Cardiac fibroblast (primary cell): ENCODE results near the gene FBXO5.

Source experiments
- DNase-seq, 2 donors: peaks; one replicate each; pipeline versions ENCODE4 v3.0.0 to v3.0.0-alpha.2; 2010; ENCODE audit warnings: low read depth in 2 of 2
- H3K4me3 ChIP-seq, 2 donors: replicated peaks in 1 of 2; 1 replicate in 1 of 2; 2 replicates in 1 of 2; pipeline ENCODE4 v1.5.1; 2011; ENCODE audit warnings: low read depth in 2 of 2, low read length in 2 of 2, mild to moderate bottlenecking in 2 of 2, moderate library complexity in 1 of 2
- TF ChIP-seq, protein P1 (sequence below): IDR thresholded peaks from one replicate; pipeline ENCODE4 v1.5.1; 2011; ENCODE audit warnings: low read depth, mild to moderate bottlenecking, low read length, inconsistent platforms

FBXO5 gene

GRCh38 chr6:153024709-153025017, 41.8 kb upstream of the FBXO5 start:
- no peak for DNase-seq
- TF ChIP-seq, protein P1, sequence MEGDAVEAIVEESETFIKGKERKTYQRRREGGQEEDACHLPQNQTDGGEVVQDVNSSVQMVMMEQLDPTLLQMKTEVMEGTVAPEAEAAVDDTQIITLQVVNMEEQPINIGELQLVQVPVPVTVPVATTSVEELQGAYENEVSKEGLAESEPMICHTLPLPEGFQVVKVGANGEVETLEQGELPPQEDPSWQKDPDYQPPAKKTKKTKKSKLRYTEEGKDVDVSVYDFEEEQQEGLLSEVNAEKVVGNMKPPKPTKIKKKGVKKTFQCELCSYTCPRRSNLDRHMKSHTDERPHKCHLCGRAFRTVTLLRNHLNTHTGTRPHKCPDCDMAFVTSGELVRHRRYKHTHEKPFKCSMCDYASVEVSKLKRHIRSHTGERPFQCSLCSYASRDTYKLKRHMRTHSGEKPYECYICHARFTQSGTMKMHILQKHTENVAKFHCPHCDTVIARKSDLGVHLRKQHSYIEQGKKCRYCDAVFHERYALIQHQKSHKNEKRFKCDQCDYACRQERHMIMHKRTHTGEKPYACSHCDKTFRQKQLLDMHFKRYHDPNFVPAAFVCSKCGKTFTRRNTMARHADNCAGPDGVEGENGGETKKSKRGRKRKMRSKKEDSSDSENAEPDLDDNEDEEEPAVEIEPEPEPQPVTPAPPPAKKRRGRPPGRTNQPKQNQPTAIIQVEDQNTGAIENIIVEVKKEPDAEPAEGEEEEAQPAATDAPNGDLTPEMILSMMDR = no peak
- no peak overlapping the region for H3K4me3 ChIP-seq

DNA sequence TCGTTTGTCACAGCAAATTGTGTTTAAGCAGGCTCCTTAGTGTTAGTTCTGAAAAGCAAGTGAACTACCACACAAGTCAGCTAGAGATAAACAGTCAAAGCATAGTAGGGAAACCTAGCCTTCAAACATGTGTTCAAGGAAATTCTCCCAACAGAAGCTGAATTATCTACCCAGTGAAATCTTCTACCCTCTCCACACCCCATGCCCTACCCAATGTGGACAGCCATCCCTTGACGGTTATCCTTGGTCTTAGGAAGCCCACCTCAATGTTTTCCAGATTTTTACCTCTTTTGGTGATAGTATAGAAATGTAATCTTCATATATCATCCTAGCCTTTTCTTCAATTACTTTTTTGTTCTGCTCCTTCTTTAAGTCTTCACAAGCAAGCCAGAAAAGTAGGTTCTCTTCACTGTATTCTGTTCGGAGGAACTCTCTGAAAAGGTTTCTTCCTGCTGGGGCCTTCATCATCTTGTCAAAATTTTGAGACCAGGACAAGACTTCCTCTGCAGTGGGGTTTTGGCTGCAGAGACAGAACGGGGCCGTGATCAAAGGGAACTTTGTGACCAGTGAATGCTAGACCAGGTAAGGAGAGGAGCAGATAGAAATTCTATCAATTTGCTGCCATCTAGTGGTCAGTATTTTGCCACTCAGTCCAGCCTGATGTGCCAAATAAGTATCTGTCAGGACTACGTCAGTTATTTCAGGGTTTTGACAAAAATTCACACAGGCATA, 41.3 kb upstream of the FBXO5 start:
- DNase-seq = peak; percentile 67 to 76
- no peak overlapping the region for H3K4me3 ChIP-seq
- TF ChIP-seq, protein P1 = peak; percentile 74

DNA sequence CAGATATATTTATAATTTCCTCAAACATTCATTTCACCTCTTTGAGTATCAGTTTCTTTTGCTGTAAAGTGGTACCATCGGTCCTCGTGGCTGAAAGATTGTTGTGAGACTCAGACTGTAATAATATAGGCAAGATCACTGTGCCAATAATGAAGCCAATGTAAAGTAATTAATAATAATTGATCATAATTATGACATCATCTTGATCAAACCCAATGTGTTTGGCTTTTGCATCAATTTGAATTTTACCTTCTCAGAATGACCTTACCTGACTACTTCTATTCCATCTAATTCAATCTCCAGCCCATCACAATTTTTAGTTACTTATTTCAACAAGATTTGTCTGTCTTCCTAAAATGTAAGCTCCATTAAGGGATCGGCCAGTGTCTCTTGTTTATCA, 35.5 kb upstream of the FBXO5 start:
- H3K4me3 ChIP-seq = no peak overlapping the region
- no peak for DNase-seq
- TF ChIP-seq, protein P1 = no peak

- TF ChIP-seq, protein P1 = no peak
Measured at GRCh38 chr6:153016846-153017245, 34.0 kb upstream of the FBXO5 start.

GRCh38 chr6:153015094-153015640, 32.3 kb upstream of the FBXO5 start:
- TF ChIP-seq, protein P1 = no peak
- no peak overlapping the region for H3K4me3 ChIP-seq
- peak in 1 of 2 donors; percentile 40 for DNase-seq

More at GRCh38 chr6:153016846-153017245, 34.0 kb upstream of the FBXO5 start:
- no peak overlapping the region for H3K4me3 ChIP-seq
- DNase-seq = no peak

- TF ChIP-seq, protein P1 = no peak
- no peak overlapping the region for H3K4me3 ChIP-seq
- peak in 1 of 2 donors; percentile 52 for DNase-seq
Measured at GRCh38 chr6:153013438-153013837, 30.6 kb upstream of the FBXO5 start.

- no peak for DNase-seq
Measured at GRCh38 chr6:153012856-153013255, 30.0 kb upstream of the FBXO5 start.

More at GRCh38 chr6:153012856-153013255, 30.0 kb upstream of the FBXO5 start:
- H3K4me3 ChIP-seq = no peak overlapping the region
- TF ChIP-seq, protein P1 = no peak
